GM21576 (cell line): ENCODE measurements around the gene ATP2C1.
"Not testable (repeated sequence)": the region's sequence is repeated elsewhere in the genome, so short reads cannot be mapped to it uniquely, and the experiment has no call there.

Source experiments
- ATAC-seq: cut with Tn5 transposase; IDR thresholded peaks from one replicate; pipeline ENCODE4 v1.9.1; 2021; ENCODE audit warnings: mild to moderate bottlenecking, moderate library complexity; ENCODE audit not compliant: unreplicated experiment

Gene ATP2C1

DNA sequence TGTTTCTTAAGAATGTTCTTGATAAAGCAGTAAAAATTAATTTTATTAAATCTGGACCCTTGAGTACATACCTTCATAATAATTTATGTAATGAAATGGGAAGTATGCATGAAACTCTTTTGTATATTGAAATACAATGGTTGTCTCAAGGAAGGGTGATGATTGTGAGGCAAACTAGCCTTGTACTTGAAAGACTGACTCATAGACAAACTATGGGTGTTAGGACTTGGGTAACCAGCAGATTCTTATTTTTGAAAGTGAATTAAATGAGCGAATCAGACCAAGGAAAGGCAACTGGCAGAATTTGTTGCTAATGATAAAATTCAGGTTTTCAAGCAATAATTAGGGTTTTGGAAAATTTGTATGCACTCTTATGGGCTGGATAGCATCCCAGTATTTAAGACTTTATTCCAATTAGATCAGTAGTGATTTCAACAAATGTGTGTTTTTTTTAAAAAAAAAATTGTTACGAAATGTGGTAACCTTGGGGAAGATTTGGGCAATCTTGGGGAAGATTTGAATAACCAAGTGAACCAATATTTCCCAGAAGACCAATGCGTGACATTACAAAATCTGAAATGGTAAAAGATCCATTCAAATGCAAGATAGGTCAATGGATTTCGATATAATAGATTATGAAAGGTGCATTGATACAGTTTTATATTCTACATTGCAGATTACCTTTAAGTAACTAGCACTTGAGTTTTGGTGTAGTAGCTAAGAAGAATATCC, 42.0 kb downstream of the ATP2C1 start:
- ATAC-seq = no peak

- no peak for ATAC-seq
Measured at GRCh38 chr3:130939753-130940152, 45.9 kb downstream of the ATP2C1 start.

DNA sequence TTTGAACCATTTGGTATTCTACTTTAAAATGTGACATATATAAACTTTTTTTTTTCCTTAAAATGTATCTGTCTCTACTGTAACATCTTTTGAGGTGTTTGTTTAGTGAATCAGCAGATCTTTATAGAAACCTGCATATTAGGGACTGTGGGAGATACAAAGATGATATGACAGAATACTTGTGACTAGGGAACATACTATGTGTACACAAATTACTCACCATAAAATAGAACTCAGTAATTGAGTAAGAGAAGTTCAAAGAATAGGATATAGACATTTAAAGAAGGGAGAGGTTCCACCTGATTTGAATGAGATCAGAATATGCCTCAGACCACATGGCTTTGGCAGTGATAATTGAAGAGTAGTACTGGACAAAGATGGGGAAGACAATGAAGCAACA, 47.9 kb downstream of the ATP2C1 start:
- ATAC-seq = no peak

- ATAC-seq = no peak
Measured at GRCh38 chr3:130946882-130947281, 53.0 kb downstream of the ATP2C1 start.

DNA sequence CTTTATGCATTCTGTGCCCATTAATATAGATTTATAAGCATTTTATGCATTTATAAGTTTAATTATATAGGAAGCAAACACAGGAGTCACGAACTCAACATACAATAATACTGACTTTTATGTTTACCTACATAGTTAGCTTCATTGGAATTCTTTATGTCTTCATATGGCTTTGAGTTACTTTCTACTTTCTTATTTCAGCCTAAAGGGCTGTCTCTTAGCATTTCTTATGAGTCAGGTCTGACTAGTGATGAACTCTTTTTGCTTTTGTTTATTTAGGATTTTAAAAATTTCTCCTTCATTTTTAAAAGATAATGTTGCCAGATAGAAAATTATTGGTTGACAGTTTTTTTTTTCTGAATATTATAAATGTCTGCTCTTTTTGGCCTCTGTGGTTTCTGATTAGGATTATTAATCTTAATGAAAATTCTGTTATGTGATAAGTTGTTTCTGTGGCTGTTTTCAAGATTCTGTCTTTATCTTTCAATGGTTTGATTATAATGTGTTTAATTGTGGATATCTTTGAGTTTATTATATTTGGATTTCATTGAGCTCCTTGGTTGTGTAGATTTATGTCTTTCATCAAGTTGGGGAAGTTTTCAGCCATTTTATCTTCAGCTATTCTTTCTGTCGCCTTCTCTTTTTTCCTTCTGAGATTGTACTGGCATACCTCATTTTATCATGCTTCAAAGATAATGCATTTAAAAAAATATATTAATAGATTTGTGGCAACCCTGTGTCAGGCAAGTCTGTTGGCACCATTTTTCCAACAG, 54.3 kb downstream of the ATP2C1 start:
- no peak for ATAC-seq

DNA sequence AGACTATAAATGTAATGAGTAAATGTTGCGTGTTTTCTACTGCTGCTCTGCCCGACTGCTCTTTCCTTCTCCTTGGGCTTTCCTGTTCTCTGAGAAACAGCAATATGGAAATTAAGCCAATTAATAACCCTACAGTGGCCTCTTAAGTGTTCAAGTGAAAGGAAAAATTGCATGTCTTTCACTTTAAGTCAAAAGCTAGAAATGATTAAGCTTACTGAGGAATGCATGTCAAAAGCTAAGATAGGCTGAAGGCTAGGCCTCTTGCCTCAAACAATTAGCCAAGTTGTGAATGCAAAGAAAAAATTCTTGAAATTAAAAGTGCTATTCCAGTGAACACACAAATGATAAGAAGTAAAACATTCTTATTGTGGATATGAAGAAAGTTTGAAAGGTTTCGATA, 55.0 kb downstream of the ATP2C1 start:
- no peak for ATAC-seq

- ATAC-seq = no peak
Measured at GRCh38 chr3:130950124-130950523, 56.2 kb downstream of the ATP2C1 start.

DNA sequence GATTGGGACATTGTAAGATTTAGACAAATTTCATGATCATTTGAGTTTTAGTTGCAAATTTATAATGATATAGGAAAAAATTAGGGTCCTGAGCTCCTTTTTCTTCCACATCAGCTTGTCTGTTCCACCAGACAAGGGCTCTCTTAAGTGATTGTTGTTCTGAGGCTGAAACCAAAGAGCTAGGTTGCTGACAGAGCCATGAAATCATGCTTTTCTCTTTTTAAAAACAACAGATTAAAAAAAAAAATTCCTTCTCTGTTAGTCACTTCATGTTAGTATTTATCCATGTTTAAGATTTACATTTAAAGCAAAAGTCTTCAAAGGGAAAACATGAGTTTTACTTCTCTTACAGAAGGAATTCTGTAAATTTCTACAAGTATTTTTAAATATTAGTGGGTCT, 56.8 kb downstream of the ATP2C1 start:
- ATAC-seq = no peak

DNA sequence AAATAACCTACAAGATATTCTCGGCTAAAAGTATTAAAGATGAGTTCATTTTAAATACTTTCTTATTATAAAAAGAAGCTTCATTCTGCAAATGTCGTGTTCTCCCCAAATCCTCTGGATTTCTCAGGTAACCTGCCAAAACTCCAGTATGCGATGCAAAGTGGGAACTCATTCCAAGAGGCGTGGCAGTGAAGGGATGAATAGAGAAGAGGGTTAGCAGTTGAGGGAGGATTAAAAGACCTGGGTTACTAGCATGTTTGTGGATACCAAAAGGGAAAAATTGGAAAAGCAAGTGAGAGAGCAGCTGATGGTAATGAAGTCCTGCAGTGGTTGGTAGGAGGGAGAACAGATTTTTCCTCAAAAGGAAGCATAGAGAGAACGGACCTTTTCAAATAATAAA, 61.6 kb downstream of the ATP2C1 start:
- no peak for ATAC-seq

GRCh38 chr3:130956281-130956680, 62.4 kb downstream of the ATP2C1 start:
- no peak for ATAC-seq

DNA sequence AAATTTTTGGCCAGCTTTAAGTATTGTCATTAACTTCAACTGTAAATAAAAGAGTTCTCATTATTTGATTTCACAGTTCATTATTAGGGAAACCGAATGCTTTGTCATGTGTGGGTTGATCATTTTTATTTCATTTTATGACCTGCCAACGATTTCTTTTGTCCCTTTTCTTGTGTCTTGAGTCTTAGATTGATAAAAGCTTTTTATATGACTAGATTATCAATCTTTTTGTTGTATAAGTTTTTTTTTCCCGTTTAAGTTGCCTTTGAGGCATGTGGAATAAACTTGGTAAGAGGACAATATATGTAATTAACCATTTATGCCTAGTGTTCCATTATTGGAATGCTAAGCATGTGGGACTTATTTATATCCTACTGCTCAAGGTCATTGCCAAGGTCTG, 62.8 kb downstream of the ATP2C1 start:
- ATAC-seq = no peak

DNA sequence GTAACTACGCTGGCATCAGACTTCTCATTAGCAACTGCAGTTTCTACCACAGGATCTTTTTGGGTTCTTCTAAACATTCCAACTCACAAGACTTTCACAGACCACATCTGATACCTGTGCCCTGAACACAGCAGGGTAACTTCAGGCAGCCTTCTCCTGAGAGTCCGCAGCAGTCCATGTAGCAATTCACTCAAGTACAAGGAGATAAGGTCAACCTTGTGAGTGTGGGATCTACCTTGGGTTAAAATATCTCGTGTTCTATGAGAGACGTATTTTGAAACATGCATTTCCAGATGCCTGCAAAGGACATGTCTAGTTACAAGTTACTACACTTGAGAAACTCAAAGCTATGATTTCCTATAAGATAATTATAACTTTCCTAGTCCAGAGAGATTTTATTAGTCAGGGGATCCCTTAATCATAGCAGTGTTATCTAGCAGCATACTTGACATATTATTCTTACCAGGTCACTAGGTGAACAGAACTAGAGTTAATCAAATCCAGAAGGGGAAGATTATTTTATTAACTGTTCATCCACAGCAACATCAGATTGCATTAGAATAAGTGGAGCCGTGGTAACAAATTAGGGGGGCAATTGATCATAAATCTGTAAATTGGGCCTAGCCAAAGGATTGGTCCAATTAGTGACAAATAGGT, 66.4 kb downstream of the ATP2C1 start:
- no peak for ATAC-seq

DNA sequence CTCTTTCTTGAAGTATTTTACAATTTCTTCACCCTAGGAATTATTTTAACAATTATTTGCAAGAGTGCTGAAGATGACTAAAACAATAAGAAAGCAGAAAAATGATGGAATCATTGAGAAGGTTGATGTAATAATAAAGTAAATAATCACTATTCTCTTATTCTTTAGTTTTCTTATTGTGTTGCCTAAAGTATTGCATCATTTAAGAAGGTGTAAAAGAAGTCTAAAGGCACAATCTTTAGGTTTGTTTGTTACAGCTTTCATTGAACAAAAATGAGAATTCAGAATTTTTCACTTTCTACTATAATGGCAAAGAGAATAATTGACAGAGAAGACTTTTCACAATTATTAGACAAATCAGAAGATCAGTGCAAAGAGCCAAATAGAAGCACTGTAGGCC, 67.6 kb downstream of the ATP2C1 start:
- no peak for ATAC-seq

DNA sequence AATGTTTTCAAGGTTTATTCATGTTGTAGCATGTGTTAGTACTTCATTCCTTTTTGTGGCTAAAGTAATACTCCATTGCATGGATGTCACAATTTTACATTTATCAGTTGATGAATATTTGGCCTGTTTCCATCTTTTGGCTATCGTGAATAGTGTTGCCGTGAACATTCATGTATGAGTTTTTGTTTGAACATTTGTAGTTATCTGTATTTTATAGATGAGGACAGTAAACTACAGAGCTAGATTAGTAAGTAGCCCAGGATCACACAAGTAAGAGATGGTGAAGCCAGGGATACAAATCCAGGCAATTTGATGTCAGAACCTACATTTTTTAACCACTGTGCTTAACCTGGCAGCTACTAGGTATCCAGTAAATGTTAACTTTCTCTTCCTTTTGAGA, 69.6 kb downstream of the ATP2C1 start:
- ATAC-seq = no peak

- ATAC-seq = no peak
Measured at GRCh38 chr3:130963878-130964277, 70.0 kb downstream of the ATP2C1 start.

DNA sequence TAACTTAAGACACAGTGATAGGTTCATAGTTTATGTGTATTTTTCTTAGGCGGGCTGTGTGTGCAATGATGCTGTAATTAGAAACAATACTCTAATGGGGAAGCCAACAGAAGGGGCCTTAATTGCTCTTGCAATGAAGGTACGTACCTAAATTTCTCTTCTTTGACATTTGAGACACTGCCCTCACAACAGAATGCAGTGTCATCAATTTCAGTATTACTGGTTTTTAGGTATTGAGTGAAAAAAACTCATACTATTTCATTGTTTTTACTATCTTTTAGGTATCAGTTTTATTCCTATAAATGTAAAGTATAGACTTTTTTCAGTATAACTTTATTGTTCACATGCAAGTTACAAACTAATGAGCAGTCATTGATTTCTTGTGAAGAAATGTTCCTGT, 73.4 kb downstream of the ATP2C1 start:
- no peak for ATAC-seq

DNA sequence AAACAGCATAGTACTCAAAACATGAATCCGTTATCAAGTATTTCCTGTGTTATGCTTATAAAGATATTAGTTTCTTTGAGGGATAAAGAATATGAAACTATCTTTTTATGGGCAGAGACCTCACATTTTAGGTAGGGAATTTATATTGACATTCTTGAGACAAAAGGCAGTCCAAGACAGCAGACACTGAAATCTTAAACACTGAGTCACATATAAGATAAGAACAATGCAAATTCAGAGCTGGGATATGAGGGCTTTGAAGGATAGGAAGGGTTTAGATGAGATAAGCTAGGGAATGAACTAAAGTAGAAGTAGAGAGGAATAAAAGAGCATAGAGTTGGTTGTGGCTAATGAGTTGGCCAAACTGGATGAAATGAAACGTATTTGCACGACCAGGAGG, 74.3 kb downstream of the ATP2C1 start:
- no peak for ATAC-seq

DNA sequence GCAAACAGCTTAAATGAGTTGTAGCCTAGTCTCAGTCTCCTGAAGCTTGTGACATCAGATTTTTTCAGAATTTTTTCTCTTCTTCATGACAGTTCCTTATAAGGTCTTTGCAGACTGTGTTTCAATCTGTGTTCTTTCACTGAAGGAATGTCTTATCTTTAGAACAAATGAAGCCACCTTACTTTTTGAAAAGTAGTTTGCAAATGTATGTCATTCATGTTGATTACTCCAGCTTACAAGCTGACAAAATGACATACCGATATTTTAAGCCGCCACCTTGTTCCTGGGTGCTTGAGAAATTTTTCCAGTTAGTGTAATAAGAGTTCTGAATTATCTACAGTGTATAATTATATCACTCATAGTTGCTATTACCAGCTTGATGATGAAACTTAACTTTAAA, 75.7 kb downstream of the ATP2C1 start:
- ATAC-seq = no peak

DNA sequence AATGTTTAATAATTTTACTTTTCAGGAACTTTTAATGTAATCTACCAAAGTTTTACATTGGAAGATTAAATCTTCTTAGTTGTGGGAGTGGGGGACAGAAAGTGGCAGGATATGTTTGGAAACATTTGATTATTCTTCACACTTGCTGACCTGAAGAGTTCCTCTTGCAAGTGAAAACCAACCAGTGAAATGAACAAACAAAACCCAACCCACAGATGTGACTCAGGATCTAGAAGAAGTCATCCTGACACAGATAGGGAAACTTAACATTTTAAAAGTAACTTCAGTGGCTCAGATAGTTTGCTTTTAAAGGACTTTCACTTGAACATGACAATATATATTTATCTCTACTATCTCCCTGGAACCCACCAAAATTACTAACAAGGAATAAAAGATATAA, 77.3 kb downstream of the ATP2C1 start:
- no peak for ATAC-seq

DNA sequence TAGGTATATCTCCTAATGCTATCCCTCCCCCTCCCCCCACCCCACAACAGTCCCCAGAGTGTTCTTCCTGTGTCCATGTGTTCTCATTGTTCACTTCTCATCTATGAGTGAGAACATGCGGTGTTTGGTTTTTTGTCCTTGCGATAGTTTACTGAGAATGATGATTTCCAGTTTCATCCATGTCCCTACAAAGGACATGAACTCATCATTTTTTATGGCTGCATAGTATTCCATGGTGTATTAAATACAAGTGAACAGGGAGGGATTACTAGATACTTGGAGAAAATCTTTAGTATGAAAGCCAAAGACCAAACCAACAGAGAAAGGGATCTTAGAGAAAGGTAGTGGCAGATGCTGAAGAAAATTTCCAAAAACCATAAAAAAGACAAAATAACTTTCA, 78.7 kb downstream of the ATP2C1 start:
- ATAC-seq = not testable (repeated sequence)

- no peak for ATAC-seq
Measured at GRCh38 chr3:130973406-130973805, 79.5 kb downstream of the ATP2C1 start.

GRCh38 chr3:130974201-130974600, 80.3 kb downstream of the ATP2C1 start:
- ATAC-seq = no peak
